T-cell (primary cell): ENCODE results near the gene USP3. TPM values are rescaled to one million over a fixed set of nuclear protein-coding genes. Genes with fewer than 3 reads are reported as not detected.
A peak's percentile ranks its signal among the peaks of the same experiment; 100 is the strongest.

Experiments used
- ATAC-seq, 4 experiments: fragments of 200-7000 bp in 3 of 4; fragments of 150-1000 bp in 1 of 4; cut with Tn5 transposase; replicated peaks in 1 of 4; 1 replicate in 3 of 4; 2 replicates in 1 of 4; pipeline ENCODE4 v1.10.0; 2021; ENCODE audit warnings: moderate library complexity in 3 of 4, mild to moderate bottlenecking in 2 of 4, moderate number of reproducible peaks in 1 of 4
- CTCF ChIA-PET, 2 donors: fragments of 300-600 bp; sonication (Branson Sonifier 250); formaldehyde crosslinking; loops; one replicate each; lab custom pipeline; 2022; ENCODE audit warnings: antibody characterized with exemption in 2 of 2; lab: Charles Lee
- POLR2A ChIA-PET, 2 donors: fragments of 300-600 bp; sonication (Branson Sonifier 250); formaldehyde crosslinking; loops; one replicate each; lab custom pipeline; 2022; ENCODE audit warnings: antibody characterized with exemption in 2 of 2; lab: Charles Lee
- DNase-seq, 35 experiments: peaks; one replicate each; pipeline versions ENCODE4 v3.0.0 to v3.0.0-alpha.2; 2013 to 2023
- H3K27ac ChIP-seq: one replicate; pipeline ENCODE4 v1.5.1; 2013; ENCODE audit warnings: low read length
- H3K27me3 ChIP-seq, 2 experiments: replicated peaks in 1 of 2; 1 replicate in 1 of 2; 2 replicates in 1 of 2; pipeline versions ENCODE4 v1.6.1 to v1.7.0; 2013; ENCODE audit warnings: low read length in 1 of 2, mixed read lengths in 1 of 2; ENCODE audit not compliant: control insufficient read depth in 2 of 2, insufficient read depth in 2 of 2; ENCODE audit errors: extremely low read depth in 1 of 2
- H3K36me3 ChIP-seq, 2 donors: 1 replicate in 1 of 2; 2 replicates in 1 of 2; pipeline versions ENCODE4 v1.6.1 to v1.7.0; 2013; ENCODE audit warnings: low read length in 1 of 2; ENCODE audit not compliant: control insufficient read depth in 2 of 2, insufficient read depth in 1 of 2; ENCODE audit errors: extremely low read depth in 1 of 2
- H3K4me1 ChIP-seq, 2 experiments: 1 replicate in 1 of 2; 2 replicates in 1 of 2; pipeline versions ENCODE4 v1.6.1 to v1.7.0; 2013; ENCODE audit warnings: low read length in 2 of 2, mixed read lengths in 1 of 2; ENCODE audit not compliant: insufficient read depth in 2 of 2, control insufficient read depth in 1 of 2; ENCODE audit errors: extremely low read depth in 1 of 2
- H3K4me3 ChIP-seq, 2 donors: 1 replicate in 1 of 2; 2 replicates in 1 of 2; pipeline versions ENCODE4 v1.5.1 to v1.7.0; 2013; ENCODE audit warnings: mild to moderate bottlenecking in 2 of 2, low read length in 1 of 2, moderate library complexity in 1 of 2; ENCODE audit not compliant: control insufficient read depth in 1 of 2; ENCODE audit errors: extremely low read depth in 1 of 2
- H3K9me3 ChIP-seq: 2 replicates; pipeline ENCODE4 v1.7.0; 2013
- H3K27ac Mint-ChIP-seq, 2 donors: one replicate each; pipeline ENCODE4 v1.8.0; 2020 to 2021; ENCODE audit warnings: mild to moderate bottlenecking in 2 of 2, mixed read lengths in 2 of 2
- H3K27me3 Mint-ChIP-seq, 2 donors: one replicate each; pipeline ENCODE4 v1.8.0; 2021 to 2022; ENCODE audit warnings: mixed read lengths in 2 of 2
- H3K36me3 Mint-ChIP-seq: one replicate; pipeline ENCODE4 v1.8.0; 2021; ENCODE audit warnings: mixed read lengths
- H3K4me1 Mint-ChIP-seq, 3 donors: one replicate each; pipeline ENCODE4 v1.8.0; 2020 to 2022; ENCODE audit warnings: mixed read lengths in 3 of 3, mild to moderate bottlenecking in 1 of 3
- H3K4me3 Mint-ChIP-seq, 3 donors: one replicate each; pipeline ENCODE4 v1.8.0; 2020 to 2022; ENCODE audit warnings: mild to moderate bottlenecking in 3 of 3, mixed read lengths in 3 of 3, moderate library complexity in 3 of 3
- H3K9me3 Mint-ChIP-seq, 3 donors: one replicate each; pipeline ENCODE4 v1.8.0; 2020 to 2022; ENCODE audit warnings: mixed read lengths in 3 of 3
- WGBS: methylation state at CpG from one replicate; pipeline ENCODE4 v1.1.5; 2013; ENCODE audit warnings: missing lambda C conversion rate; ENCODE audit not compliant: insufficient coverage; 5-methylcytosine and 5-hydroxymethylcytosine counted together
- total RNA-seq, 35 experiments: library from RNA in 6 of 35; stranded (reverse) in 6 of 35; fragments of 120-200 nt in 1 of 35; gene quantifications; one replicate each; pipeline versions ENCODE4 v1.2.1 to v1.2.4 and lab custom pipeline; 2013 to 2026

The USP3 gene
- total RNA-seq, 5 donors from 2014 or later (not counting 1 experiment from before 2014, with no cell fraction given) = 123 to 265 (median 130) TPM

DNA sequence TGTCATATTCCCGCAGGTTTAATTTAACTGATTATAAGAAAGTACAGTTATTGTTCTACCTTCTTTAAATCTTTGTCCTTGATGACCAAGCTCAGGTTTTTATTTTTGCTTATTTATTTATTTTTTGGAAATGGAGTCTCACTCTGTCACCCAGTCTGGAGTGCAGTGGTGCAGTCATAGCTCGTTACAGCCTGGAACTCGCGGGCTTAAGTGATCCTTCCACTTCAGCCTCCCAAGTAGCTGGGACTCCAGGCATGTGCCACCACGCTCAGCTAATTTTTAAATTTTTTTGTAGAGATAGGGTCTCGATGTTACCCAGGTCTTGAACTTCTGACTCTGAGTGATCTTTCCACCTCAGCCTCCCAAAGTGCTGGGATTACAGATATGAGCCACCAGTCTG lies 8.9 kb downstream of the USP3 start:
- peak overlapping the region in 2 of 3 donors; percentile 7 to 67 for H3K4me3 Mint-ChIP-seq

GRCh38 chr15:63513728-63514127 lies 9.3 kb downstream of the USP3 start:
- Histone ChIP-seq H3K27ac (peak overlapping the region; percentile 9), H3K27me3 (no peaks in the 10 kb centered on the region), H3K4me3 (no peak overlapping the region), H3K9me3 (no peaks in the 10 kb centered on the region), H3K4me1 (peaks cover 27 to 80% of the 10 kb centered on the region in 2 experiments), H3K36me3 (no peaks in the 10 kb centered on the region)
- Mint-ChIP-seq H3K9me3 (no peaks in the 10 kb centered on the region), H3K36me3 (no peaks in the 10 kb centered on the region), H3K27me3 (no peaks in the 10 kb centered on the region), H3K4me1 (peaks cover 94 to 97% (median 94%) of the 10 kb centered on the region in 3 donors), H3K4me3 (peak overlapping the region in 1 of 3 donors; percentile 7), H3K27ac (peak overlapping the region; percentile 67 to 73)
- DNase-seq (no peak), ATAC-seq (no peak)
- ChIA-PET CTCF (interaction anchor here in 1 of 2 donors (0.5 to 0.9 kb wide), 3 partner anchors 10 to 1288 kb away, joined by 3 to 5 read pairs (median 3); no protein-coding TSS in a partner anchor), POLR2A (interaction anchor here (0.6 to 0.7 kb wide), 4 partner anchors 32 to 79 kb away, joined by 3 to 4 read pairs (median 4); no protein-coding TSS in a partner anchor)
- WGBS = no CpG with 5 or more reads among the region's 3 CpGs

More for the DNA sequence above, 8.9 kb downstream of the USP3 start:
- Histone ChIP-seq H3K27me3 (no peaks in the 10 kb centered on the region), H3K27ac (no peak overlapping the region), H3K9me3 (no peaks in the 10 kb centered on the region), H3K36me3 (no peaks in the 10 kb centered on the region), H3K4me1 (peaks cover 25 to 84% of the 10 kb centered on the region in 2 experiments), H3K4me3 (no peak overlapping the region)
- peaks cover 94 to 97% (median 94%) of the 10 kb centered on the region in 3 donors for H3K4me1 Mint-ChIP-seq
- CTCF ChIA-PET = interaction anchor here (0.5 to 1.0 kb wide), 3 partner anchors 17 to 1092 kb away, joined by 3 to 4 read pairs (median 3); no protein-coding TSS in a partner anchor
- no peaks in the 10 kb centered on the region for H3K9me3 Mint-ChIP-seq
- H3K27me3 Mint-ChIP-seq = no peaks in the 10 kb centered on the region
- WGBS = no CpG with 5 or more reads among the region's 6 CpGs
- no peak for ATAC-seq
- POLR2A ChIA-PET = interaction anchor here (0.5 to 0.7 kb wide), 4 partner anchors 9 to 40 kb away, joined by 3 to 8 read pairs (median 4); no protein-coding TSS in a partner anchor
- peak overlapping the region; percentile 67 to 73 for H3K27ac Mint-ChIP-seq
- no peak for DNase-seq
- no peaks in the 10 kb centered on the region for H3K36me3 Mint-ChIP-seq

DNA sequence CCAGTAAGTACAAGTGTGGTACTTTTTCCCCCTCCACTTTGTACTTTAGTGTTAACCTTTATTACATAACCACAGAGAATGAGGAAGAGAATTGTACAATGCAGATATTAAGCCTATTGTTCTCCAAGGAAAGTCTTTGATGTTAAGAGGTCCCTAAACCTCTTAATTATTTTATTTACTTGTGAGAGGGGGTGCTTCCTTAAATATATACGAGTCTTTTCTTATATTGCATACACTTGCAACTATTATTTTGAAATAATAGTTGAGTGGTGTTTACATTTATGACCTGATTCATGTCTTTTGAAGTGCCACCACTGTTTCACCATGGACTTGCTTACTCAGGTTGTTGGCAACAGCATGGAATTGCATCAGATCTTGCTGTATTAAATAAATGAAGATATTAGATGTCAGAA lies 10.1 kb downstream of the USP3 start:
- Mint-ChIP-seq H3K4me1 (peaks cover 94 to 97% (median 94%) of the 10 kb centered on the region in 3 donors), H3K27ac (peak overlapping the region; percentile 66 to 88), H3K4me3 (peak overlapping the region; percentile 43 to 68 (median 61)), H3K9me3 (no peaks in the 10 kb centered on the region), H3K27me3 (no peaks in the 10 kb centered on the region), H3K36me3 (no peaks in the 10 kb centered on the region)
- ChIA-PET POLR2A (interaction anchor here (0.6 to 0.8 kb wide), 4 partner anchors 35 to 78 kb away, joined by 3 to 8 read pairs (median 4); no protein-coding TSS in a partner anchor), CTCF (interaction anchor here in 1 of 2 donors (0.7 to 1.1 kb wide), 3 partner anchors 35 to 85 kb away, joined by 3 to 7 read pairs (median 5); no protein-coding TSS in a partner anchor)
- H3K4me1 ChIP-seq = peaks cover 30 to 74% of the 10 kb centered on the region in 2 experiments
- no peaks in the 10 kb centered on the region for H3K9me3 ChIP-seq
- H3K27me3 ChIP-seq = no peaks in the 10 kb centered on the region
- no peak for DNase-seq
- WGBS = no CpG with 5 or more reads among the region's 1 CpG
- H3K36me3 ChIP-seq = no peaks in the 10 kb centered on the region
- H3K4me3 ChIP-seq = no peak overlapping the region
- ATAC-seq = no peak
- peak overlapping the region; percentile 7 for H3K27ac ChIP-seq

DNA sequence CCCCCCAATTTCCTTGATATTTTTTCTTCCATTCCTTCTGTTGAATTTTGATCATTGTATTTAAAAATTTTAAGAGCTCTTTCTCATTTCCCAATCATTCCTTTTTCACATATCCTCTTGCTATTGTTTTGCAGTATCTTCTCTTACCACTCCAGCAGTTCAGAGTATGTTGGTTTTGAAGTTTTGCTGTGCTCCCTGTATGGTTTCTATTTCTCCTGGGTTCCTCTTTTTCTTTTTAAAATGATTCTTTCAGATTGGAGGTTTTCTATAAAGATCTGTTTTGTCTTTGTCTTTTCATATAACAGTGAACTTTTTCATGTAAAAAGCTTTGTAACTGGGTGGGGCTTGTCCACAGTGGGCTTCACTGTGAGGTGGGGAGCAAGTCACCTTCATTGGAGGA lies 12.8 kb downstream of the USP3 start:
- H3K4me3 Mint-ChIP-seq = peak overlapping the region; percentile 29 to 54 (median 49)
- ATAC-seq (peak in 2 of 4 experiments; percentile 16 to 25), DNase-seq (no peak)
- no peaks in the 10 kb centered on the region for H3K36me3 Mint-ChIP-seq
- Histone ChIP-seq H3K27me3 (no peaks in the 10 kb centered on the region), H3K4me1 (peaks cover 39 to 55% of the 10 kb centered on the region in 2 experiments), H3K36me3 (no peaks in the 10 kb centered on the region), H3K9me3 (no peaks in the 10 kb centered on the region), H3K27ac (no peak overlapping the region), H3K4me3 (no peak overlapping the region)
- ChIA-PET CTCF (interaction anchor here in 1 of 2 donors (1.1 kb wide), 2 partner anchors 11 to 15 kb away, joined by 3 to 7 read pairs; no protein-coding TSS in a partner anchor), POLR2A (interaction anchor here (0.9 to 1.7 kb wide), 4 partner anchors 9 to 322 kb away, joined by 4 to 11 read pairs (median 4); no protein-coding TSS in a partner anchor)
- no peaks in the 10 kb centered on the region for H3K9me3 Mint-ChIP-seq
- peak overlapping the region; percentile 71 to 78 for H3K27ac Mint-ChIP-seq
- no peaks in the 10 kb centered on the region for H3K27me3 Mint-ChIP-seq
- H3K4me1 Mint-ChIP-seq = peaks cover 95 to 99% (median 95%) of the 10 kb centered on the region in 3 donors

DNA sequence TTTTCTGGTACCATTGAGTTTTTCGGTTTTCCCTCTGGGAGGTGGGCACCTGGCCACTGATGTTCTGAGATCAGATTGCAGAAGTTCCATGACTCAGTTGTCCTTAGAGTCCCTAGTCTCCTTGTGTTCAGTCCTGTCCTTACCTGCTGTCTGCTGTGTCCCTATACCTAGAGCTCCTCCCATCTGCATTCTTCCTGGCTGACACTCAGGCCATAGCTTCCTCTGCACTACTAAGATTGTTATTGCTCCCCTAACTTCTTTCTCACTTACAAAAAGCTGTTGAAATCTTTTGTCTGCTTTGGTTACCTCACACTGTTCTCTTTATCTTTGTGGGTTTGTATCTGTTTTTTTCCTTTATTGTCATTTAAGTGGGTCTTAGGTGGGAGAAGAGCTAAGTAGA lies 13.2 kb downstream of the USP3 start:
- Histone ChIP-seq H3K27me3 (no peaks in the 10 kb centered on the region), H3K4me3 (no peak overlapping the region), H3K36me3 (no peaks in the 10 kb centered on the region), H3K4me1 (peaks cover 35 to 55% of the 10 kb centered on the region in 2 experiments), H3K9me3 (no peaks in the 10 kb centered on the region), H3K27ac (no peak overlapping the region)
- Mint-ChIP-seq H3K27me3 (no peaks in the 10 kb centered on the region), H3K9me3 (no peaks in the 10 kb centered on the region), H3K4me3 (peak overlapping the region; percentile 29 to 54 (median 49)), H3K27ac (peak overlapping the region; percentile 71 to 78), H3K36me3 (no peaks in the 10 kb centered on the region), H3K4me1 (peaks cover 95 to 99% (median 95%) of the 10 kb centered on the region in 3 donors)
- POLR2A ChIA-PET = interaction anchor here (0.9 to 1.7 kb wide), 5 partner anchors 10 to 321 kb away, joined by 3 to 11 read pairs (median 4); partner anchors contain the start of gene USP3 (in 1 of the 2)
- ATAC-seq (peak; percentile 63 to 89 (median 76)), DNase-seq (peak in 1 of 35 experiments; percentile 43)
- 100% methylated on average over 1 of the region's 1 CpG for WGBS
- CTCF ChIA-PET = interaction anchor here (0.6 to 1.1 kb wide), 6 partner anchors 12 to 57 kb away, joined by 3 to 7 read pairs (median 4); no protein-coding TSS in a partner anchor

DNA sequence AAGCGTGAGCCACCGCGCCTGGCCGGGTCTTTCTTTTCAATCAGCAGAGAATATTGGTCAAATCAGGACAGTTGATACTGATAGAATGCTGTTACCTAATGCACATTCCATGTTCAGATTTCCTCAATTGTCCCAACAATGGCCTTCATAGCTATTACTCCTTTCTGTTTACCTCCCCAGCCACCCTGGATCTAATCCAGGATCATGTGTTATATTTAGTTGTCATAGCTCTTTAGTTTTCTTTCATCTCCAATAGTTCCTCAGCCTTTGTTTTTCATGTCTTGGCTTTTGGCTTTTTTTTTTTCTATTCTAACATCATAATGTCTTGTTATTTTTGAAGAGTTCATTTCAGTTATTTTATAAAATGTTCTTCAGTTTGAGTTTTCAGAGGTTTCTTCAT lies 14.6 kb downstream of the USP3 start:
- ChIA-PET CTCF (interaction anchor here (0.5 to 1.4 kb wide), 5 partner anchors 8 to 55 kb away, joined by 3 to 5 read pairs (median 4); no protein-coding TSS in a partner anchor), POLR2A (interaction anchor here in 1 of 2 donors (0.6 to 2.5 kb wide), 2 partner anchors 11 to 18 kb away, joined by 3 to 16 read pairs; no protein-coding TSS in a partner anchor)
- H3K4me1 ChIP-seq = peaks cover 38 to 51% of the 10 kb centered on the region in 2 experiments

More for the DNA sequence above, 14.6 kb downstream of the USP3 start:
- ATAC-seq (no peak), DNase-seq (no peak)
- peak overlapping the region in 1 of 3 donors; percentile 54 for H3K4me3 Mint-ChIP-seq
- peak overlapping the region in 1 of 2 donors; percentile 66 for H3K27ac Mint-ChIP-seq
- 96% methylated on average over 4 of the region's 4 CpGs for WGBS
- no peaks in the 10 kb centered on the region for H3K9me3 Mint-ChIP-seq
- Histone ChIP-seq H3K4me3 (no peak overlapping the region), H3K27ac (no peak overlapping the region), H3K9me3 (no peaks in the 10 kb centered on the region), H3K36me3 (no peaks in the 10 kb centered on the region), H3K27me3 (no peaks in the 10 kb centered on the region)
- H3K27me3 Mint-ChIP-seq = no peaks in the 10 kb centered on the region
- peaks cover 95 to 99% (median 96%) of the 10 kb centered on the region in 3 donors for H3K4me1 Mint-ChIP-seq
- H3K36me3 Mint-ChIP-seq = no peaks in the 10 kb centered on the region
